Muscle of back (tissue), 11 donors: ENCODE data around the gene SLC29A2. TPM values are rescaled to one million over a fixed set of nuclear protein-coding genes. Genes with fewer than 3 reads are reported as not detected.
A peak's percentile ranks its signal among the peaks of the same experiment; 100 is the strongest.
"Not testable (repeated sequence)": the region's sequence is repeated elsewhere in the genome, so short reads cannot be mapped to it uniquely, and the experiment has no call there.

Experiments
- DNase-seq, 3 donors: peaks; one replicate each; pipeline versions ENCODE4 v3.0.0 to v3.0.0-alpha.2; 2013
- polyA plus RNA-seq, 10 donors: library from polyadenylated mRNA; unstranded; fragments of 120-200 nt; gene quantifications; one replicate each; pipeline ENCODE4 v1.2.1, GENCODE V29; 2013; ENCODE audit not compliant: insufficient read length in 10 of 10

The SLC29A2 gene
- polyA plus RNA-seq, 10 donors, result 14.5 to 30.4 (median 24.5) TPM

- DNase-seq, result peak; percentile 64 to 84 (median 76)
Measured at GRCh38 chr11:66386171-66387069, 14.9 kb upstream of the SLC29A2 start.

- not testable (repeated sequence) for DNase-seq
Measured at GRCh38 chr11:66384316-66384715, 12.8 kb upstream of the SLC29A2 start.

GRCh38 chr11:66380264-66380663 is 8.7 kb upstream of the SLC29A2 start:
- not testable (repeated sequence) for DNase-seq

GRCh38 chr11:66373690-66374287 is 2.2 kb upstream of the SLC29A2 start:
- DNase-seq, result not testable (repeated sequence)

- DNase-seq, result peak in 1 of 3 donors; percentile 45
Measured at GRCh38 chr11:66373265-66373664, 1.7 kb upstream of the SLC29A2 start.

GRCh38 chr11:66369073-66369894 is 2.3 kb downstream of the SLC29A2 start:
- DNase-seq, result no peak

GRCh38 chr11:66368484-66368883 is 3.1 kb downstream of the SLC29A2 start:
- no peak for DNase-seq

GRCh38 chr11:66367561-66368312 is 3.8 kb downstream of the SLC29A2 start:
- DNase-seq, result no peak

- DNase-seq, result no peak
Measured at GRCh38 chr11:66366844-66367477, 4.6 kb downstream of the SLC29A2 start.

- no peak for DNase-seq
Measured at GRCh38 chr11:66365711-66366619, 5.6 kb downstream of the SLC29A2 start.

GRCh38 chr11:66365166-66365565 is 6.4 kb downstream of the SLC29A2 start:
- no peak for DNase-seq

- DNase-seq, result no peak
Measured at GRCh38 chr11:66363805-66364535, 7.6 kb downstream of the SLC29A2 start.

- no peak for DNase-seq
Measured at GRCh38 chr11:66363187-66363601, 8.4 kb downstream of the SLC29A2 start.

- DNase-seq, result no peak
Measured at GRCh38 chr11:66362481-66363147, 8.9 kb downstream of the SLC29A2 start.

GRCh38 chr11:66361502-66361941 is 10.0 kb downstream of the SLC29A2 start:
- no peak for DNase-seq

- DNase-seq, result no peak
Measured at GRCh38 chr11:66360406-66361073, 11.0 kb downstream of the SLC29A2 start.

GRCh38 chr11:66359662-66360087 is 11.9 kb downstream of the SLC29A2 start:
- DNase-seq, result no peak
